CD8-positive, alpha-beta memory T cell (primary cell): ENCODE measurements around the gene UAP1. TPM values are rescaled to one million over a fixed set of nuclear protein-coding genes. Genes with fewer than 3 reads are reported as not detected.

Experiments
- polyA plus RNA-seq: library from polyadenylated mRNA; unstranded; fragments of 300-500 nt; fragmentation: Illumina TruSeq; gene quantifications from one replicate; pipeline ENCODE4 v1.2.3, GENCODE V29; 2021
- total RNA-seq, 2 experiments: library from RNA; stranded (reverse); gene quantifications; one replicate each; pipeline ENCODE4 v1.2.3, GENCODE V29; 2021

The UAP1 gene
- total and polyA plus RNA-seq, 3 experiments from 2014 or later, result 36.6 to 37.9 (median 37.2) TPM

Other genes starting within 250 kb of the UAP1 start
- gene SPATA46, start 184.9 kb upstream of the UAP1 start, total RNA-seq, result not detected
- not detected for gene SPATA46, start 184.9 kb upstream of the UAP1 start, polyA plus RNA-seq
- under 1 TPM in 1 of 2 experiments, not detected in 1; 0.04 TPM for gene C1orf226, start 180.0 kb upstream of the UAP1 start, total RNA-seq
- not detected for gene C1orf226, start 180.0 kb upstream of the UAP1 start, polyA plus RNA-seq
- gene SH2D1B, start 149.6 kb upstream of the UAP1 start, total RNA-seq, result not detected
- 0.10 TPM for gene SH2D1B, start 149.6 kb upstream of the UAP1 start, polyA plus RNA-seq
- gene UHMK1, start 63.9 kb upstream of the UAP1 start, total RNA-seq, result 10 to 100 TPM; 67.7 to 67.9 TPM
- 54.3 TPM for gene UHMK1, start 63.9 kb upstream of the UAP1 start, polyA plus RNA-seq
- gene DDR2, start 70.7 kb downstream of the UAP1 start, total RNA-seq, result under 1 TPM; 0.13 to 0.20 TPM
- gene DDR2, start 70.7 kb downstream of the UAP1 start, polyA plus RNA-seq, result 0.09 TPM
- gene HSD17B7, start 229.0 kb downstream of the UAP1 start, total RNA-seq, result 10 to 100 TPM; 18.7 to 20.4 TPM
- gene HSD17B7, start 229.0 kb downstream of the UAP1 start, polyA plus RNA-seq, result 22.6 TPM